HUES6 (cell line): ENCODE data around the gene HECA.
"Not testable (repeated sequence)": the region's sequence is repeated elsewhere in the genome, so short reads cannot be mapped to it uniquely, and the experiment has no call there.

Source experiments
- H3K27ac ChIP-seq: 2 replicates; pipeline ENCODE4 v1.7.0; 2013; ENCODE audit warnings: low read depth, mild to moderate bottlenecking, low read length, inconsistent platforms
- H3K27me3 ChIP-seq: 2 replicates; pipeline ENCODE4 v1.6.1; 2013; ENCODE audit warnings: low read length; ENCODE audit not compliant: control insufficient read depth, insufficient read depth
- H3K36me3 ChIP-seq: 2 replicates; pipeline ENCODE4 v1.6.1; 2013; ENCODE audit warnings: low read length; ENCODE audit not compliant: control insufficient read depth, insufficient read depth
- H3K4me1 ChIP-seq: 2 replicates; pipeline ENCODE4 v1.6.1; 2013; ENCODE audit warnings: low read length; ENCODE audit not compliant: control insufficient read depth, insufficient read depth
- H3K4me3 ChIP-seq: 2 replicates; pipeline ENCODE4 v1.5.1; 2013; ENCODE audit warnings: low read depth, low read length
- H3K9ac ChIP-seq: one replicate; pipeline ENCODE4 v1.6.1; 2013; ENCODE audit warnings: mild to moderate bottlenecking, low read length
- H3K9me3 ChIP-seq: 2 replicates; pipeline ENCODE4 v1.6.1; 2013; ENCODE audit warnings: low read depth, low read length; ENCODE audit not compliant: control insufficient read depth, insufficient read depth

The HECA gene

GRCh38 chr6:139117734-139118133 lies 17.1 kb upstream of the HECA start:
- no peaks in the 10 kb centered on the region for H3K27me3 ChIP-seq
- H3K9me3 ChIP-seq = peaks cover 19% of the 10 kb centered on the region
- H3K27ac ChIP-seq = no peak overlapping the region
- no peaks in the 10 kb centered on the region for H3K4me1 ChIP-seq
- no peak overlapping the region for H3K4me3 ChIP-seq
- no peaks in the 10 kb centered on the region for H3K36me3 ChIP-seq
- no peak overlapping the region for H3K9ac ChIP-seq

DNA sequence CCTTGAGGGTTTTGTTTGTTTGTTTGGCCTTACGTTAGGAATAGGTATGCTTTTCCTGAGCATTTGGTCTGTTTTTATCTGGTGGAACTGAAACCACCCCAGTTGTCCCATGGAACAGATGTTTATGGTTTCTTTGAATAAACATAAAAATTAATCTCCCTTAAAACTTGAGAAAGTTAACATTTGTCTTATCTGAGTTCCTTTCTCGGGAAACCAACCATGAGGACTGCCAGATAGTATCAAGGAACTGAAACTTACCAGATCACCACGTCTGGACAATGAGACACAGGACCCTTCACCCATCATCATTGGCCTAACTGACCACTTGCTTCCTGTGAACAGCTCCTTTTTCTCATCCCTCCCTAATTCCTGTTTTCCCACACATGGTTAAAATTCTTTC lies 15.3 kb upstream of the HECA start:
- H3K9me3 ChIP-seq = peaks cover 19% of the 10 kb centered on the region
- no peaks in the 10 kb centered on the region for H3K4me1 ChIP-seq
- H3K4me3 ChIP-seq = no peak overlapping the region
- no peaks in the 10 kb centered on the region for H3K27me3 ChIP-seq
- no peak overlapping the region for H3K9ac ChIP-seq
- H3K27ac ChIP-seq = no peak overlapping the region
- H3K36me3 ChIP-seq = no peaks in the 10 kb centered on the region

GRCh38 chr6:139122823-139123222 lies 12.1 kb upstream of the HECA start:
- not testable (repeated sequence) for H3K4me3 ChIP-seq, H3K27ac ChIP-seq, H3K4me1 ChIP-seq, H3K9ac ChIP-seq, H3K36me3 ChIP-seq, H3K27me3 ChIP-seq
- peaks cover 19% of the 10 kb centered on the region for H3K9me3 ChIP-seq

- no peaks in the 10 kb centered on the region for H3K36me3 ChIP-seq
- H3K4me1 ChIP-seq = no peaks in the 10 kb centered on the region
- H3K9me3 ChIP-seq = peaks cover 8% of the 10 kb centered on the region
- no peak overlapping the region for H3K9ac ChIP-seq
- no peak overlapping the region for H3K4me3 ChIP-seq
- H3K27me3 ChIP-seq = no peaks in the 10 kb centered on the region
- H3K27ac ChIP-seq = no peak overlapping the region
Observed at GRCh38 chr6:139124887-139125672, 9.8 kb upstream of the HECA start.

- Histone ChIP-seq H3K9ac (no peak overlapping the region), H3K36me3 (no peaks in the 10 kb centered on the region), H3K4me3 (no peak overlapping the region), H3K9me3 (no peaks in the 10 kb centered on the region), H3K4me1 (no peaks in the 10 kb centered on the region), H3K27me3 (no peaks in the 10 kb centered on the region), H3K27ac (no peak overlapping the region)
Observed at GRCh38 chr6:139126255-139126654, 8.6 kb upstream of the HECA start.

DNA sequence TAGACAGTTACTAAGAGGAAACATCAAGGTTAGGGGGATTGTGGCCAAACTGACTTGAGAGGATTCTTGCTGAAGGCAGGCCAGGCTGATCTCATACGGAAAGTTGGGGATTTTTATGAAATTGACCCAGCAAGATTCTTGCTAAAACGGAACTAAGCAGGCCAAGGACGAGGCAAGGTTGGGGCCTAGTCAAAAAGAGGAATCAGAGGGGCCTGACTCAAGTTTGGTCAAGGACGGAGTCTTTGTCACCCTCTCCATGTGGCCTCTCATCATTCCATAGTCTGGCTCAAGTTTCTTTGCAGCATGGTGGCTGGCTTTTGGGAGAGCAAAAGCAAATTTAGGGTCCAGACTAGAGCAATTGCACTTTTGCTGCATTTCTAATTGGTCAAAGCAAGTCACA lies 7.9 kb upstream of the HECA start:
- Histone ChIP-seq H3K27ac (no peak overlapping the region), H3K4me3 (no peak overlapping the region), H3K9me3 (no peaks in the 10 kb centered on the region), H3K4me1 (no peaks in the 10 kb centered on the region), H3K27me3 (no peaks in the 10 kb centered on the region), H3K9ac (no peak overlapping the region), H3K36me3 (no peaks in the 10 kb centered on the region)

GRCh38 chr6:139129284-139129683 lies 5.6 kb upstream of the HECA start:
- Histone ChIP-seq H3K9me3 (no peaks in the 10 kb centered on the region), H3K9ac (no peak overlapping the region), H3K4me3 (no peak overlapping the region), H3K27me3 (no peaks in the 10 kb centered on the region), H3K36me3 (no peaks in the 10 kb centered on the region), H3K27ac (no peak overlapping the region), H3K4me1 (no peaks in the 10 kb centered on the region)

- H3K27me3 ChIP-seq = no peaks in the 10 kb centered on the region
- H3K4me1 ChIP-seq = no peaks in the 10 kb centered on the region
- H3K36me3 ChIP-seq = no peaks in the 10 kb centered on the region
- no peak overlapping the region for H3K27ac ChIP-seq
- no peak overlapping the region for H3K9ac ChIP-seq
- no peaks in the 10 kb centered on the region for H3K9me3 ChIP-seq
- H3K4me3 ChIP-seq = no peak overlapping the region
Observed at GRCh38 chr6:139131736-139132280, 3.1 kb upstream of the HECA start.

DNA sequence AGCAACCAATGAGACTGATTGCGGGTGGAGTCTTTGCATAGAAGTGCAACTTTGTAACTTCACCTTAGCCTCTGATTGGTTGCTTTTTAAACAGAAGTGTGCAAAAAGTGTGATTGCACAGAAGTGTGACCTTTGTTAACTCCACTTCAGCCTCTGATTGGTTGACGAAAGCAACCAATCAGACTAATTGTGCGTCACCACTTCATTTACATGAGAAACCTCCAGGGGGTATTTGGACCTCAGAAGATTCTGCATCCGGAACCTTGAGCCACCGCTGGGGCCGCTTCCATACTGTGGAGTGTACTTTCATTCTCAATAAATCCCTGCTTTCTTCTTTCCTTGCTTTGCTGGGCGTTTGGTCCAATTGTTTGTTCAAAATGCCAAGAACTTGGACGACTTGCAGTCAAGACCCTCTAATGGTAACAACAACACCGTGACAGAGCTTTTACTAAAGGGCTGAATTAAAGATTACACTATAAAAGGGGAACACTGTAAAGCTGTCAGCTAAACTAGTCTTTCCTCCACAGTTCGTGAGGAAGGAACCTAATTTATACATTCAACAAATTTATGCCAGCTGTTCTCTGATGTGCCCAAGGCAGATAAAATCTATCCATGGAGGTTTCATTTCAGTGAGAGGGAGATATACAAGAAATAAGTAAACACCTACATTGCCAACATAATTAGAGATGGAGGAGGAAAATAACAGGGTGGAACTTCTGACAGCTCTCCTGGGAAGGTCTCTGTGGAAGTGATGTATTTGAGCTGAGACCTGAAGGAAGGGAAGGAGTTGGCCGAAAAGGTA lies 1.4 kb upstream of the HECA start:
- H3K4me3 ChIP-seq = no peak overlapping the region
- no peak overlapping the region for H3K9ac ChIP-seq

DNA sequence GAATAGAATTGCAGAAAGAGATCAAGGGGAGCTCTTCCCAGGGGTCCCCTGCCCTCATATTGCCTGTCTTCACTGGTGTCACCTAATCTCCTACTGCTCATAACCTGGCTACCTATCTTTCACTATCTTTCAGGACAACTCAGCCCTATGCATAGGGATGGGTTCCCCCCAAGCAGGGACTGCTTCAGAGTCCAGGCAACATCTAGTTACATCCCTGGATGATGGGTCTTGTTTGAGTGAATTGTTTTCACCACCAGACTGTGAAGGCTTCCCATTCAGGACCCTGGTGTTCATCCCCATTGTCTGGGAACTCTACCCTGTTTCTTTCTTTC lies 850 bp upstream of the HECA start:
- no peak overlapping the region for H3K4me3 ChIP-seq
- H3K4me1 ChIP-seq = peaks cover 6% of the 10 kb centered on the region
- H3K27ac ChIP-seq = no peak overlapping the region

More for the DNA sequence above, 1.4 kb upstream of the HECA start:
- H3K36me3 ChIP-seq = no peaks in the 10 kb centered on the region
- H3K27ac ChIP-seq = no peak overlapping the region
- peaks cover 6% of the 10 kb centered on the region for H3K4me1 ChIP-seq
- no peaks in the 10 kb centered on the region for H3K9me3 ChIP-seq
- H3K27me3 ChIP-seq = no peaks in the 10 kb centered on the region

More for the DNA sequence above, 850 bp upstream of the HECA start:
- Histone ChIP-seq H3K27me3 (no peaks in the 10 kb centered on the region), H3K36me3 (no peaks in the 10 kb centered on the region), H3K9ac (no peak overlapping the region), H3K9me3 (no peaks in the 10 kb centered on the region)
